IPS DF 19.7 (cell line): ENCODE measurements around the gene ASCC3.

ENCODE experiments used
- DNase-seq: peaks from one replicate; pipeline ENCODE4 v3.0.0-alpha.2; 2013; ENCODE audit warnings: low read depth, low spot score

ASCC3 gene

DNA sequence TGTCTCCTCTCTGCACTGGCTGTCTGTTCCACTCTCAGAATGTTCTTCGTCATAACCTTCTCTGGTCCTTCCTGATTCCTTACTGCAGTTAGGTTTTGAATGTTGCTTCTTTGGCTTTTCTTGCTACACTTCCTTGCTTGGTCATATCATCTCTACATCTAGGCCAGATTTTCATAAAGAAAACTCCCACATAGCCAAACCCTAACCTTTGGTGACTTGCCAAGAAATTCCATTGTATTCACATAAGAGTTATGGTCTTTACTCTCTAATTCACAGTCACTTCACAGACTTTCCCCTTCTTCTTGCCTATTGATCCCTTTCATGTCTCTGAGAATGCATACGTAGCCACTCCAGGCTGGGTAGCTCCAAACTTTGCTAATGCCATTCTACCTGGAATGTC, 374.5 kb downstream of the ASCC3 start:
- no peak for DNase-seq

DNA sequence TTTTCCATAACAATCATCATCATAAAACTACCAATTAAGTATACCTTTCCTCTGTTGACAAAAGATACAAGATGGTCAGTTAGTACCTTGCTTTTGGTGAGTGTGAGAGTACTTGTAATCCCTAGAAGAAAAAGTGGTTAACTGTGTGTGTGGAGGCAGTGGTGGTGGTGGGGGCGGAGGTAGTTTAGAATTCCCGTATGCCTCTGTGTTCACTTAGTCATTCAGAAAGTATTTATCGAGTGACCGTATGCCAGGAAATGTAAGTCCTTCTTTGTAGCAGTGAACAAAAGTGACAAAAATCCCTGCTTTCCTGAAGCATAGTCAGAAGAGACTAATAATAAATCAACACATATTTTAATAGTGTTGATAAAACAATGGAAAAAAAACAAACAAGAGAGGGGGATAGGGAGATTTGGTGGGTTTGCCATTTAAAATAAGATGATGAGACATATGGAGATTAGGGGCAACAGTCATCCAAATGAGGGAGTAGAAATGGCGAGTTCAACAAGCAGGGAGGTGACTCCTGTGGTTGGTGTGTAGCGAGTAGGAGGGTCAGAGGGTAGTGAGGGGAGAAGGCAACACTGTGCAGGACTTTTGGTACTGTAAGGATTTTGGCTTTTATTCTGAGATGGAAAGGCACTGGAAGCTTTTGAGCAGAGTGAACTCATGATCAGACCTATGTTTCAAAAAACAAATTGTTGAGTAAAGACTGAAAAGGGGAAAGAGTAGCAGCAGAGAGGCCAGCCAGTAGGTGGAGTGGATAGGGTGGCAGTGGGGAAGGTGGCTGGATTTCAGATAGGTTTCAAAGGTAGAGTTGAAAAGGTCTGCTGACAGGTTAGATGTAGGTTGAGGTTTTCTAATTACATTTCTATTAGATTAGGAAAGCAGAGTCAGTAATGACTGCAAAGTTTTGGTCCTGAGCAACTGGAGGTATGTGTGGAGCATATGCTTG, 376.1 kb downstream of the ASCC3 start:
- DNase-seq, result no peak

DNA sequence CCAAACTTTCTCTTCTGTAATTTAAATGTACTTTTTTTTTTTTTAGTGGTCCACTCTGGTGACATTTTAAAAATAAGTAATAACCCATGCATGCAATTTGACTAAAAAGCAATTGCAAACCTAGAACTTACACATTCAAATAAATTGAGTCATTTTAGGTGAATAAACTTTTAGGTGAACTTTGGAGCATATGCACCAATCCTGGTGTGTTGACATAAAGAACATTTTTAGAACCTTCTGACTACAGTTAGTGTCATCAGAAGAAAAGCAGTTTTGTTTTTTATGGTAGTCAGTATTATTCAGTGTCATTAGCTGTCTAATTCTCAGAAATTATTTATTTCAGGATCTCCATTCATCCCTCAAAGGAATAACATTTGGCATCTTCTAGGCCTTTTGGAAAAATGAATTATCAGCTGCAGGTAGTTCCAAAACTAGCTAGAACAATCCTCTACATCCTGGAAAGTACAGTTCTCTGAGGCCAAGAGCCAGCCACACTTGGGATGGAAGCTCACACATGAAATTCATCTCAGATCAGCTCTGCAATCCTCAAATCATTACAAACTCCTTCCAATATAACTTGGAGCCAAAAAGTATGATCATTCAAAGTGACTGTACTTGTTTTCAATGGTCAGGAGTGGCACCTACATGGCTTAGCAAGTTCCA, 378.0 kb downstream of the ASCC3 start:
- DNase-seq, result no peak

DNA sequence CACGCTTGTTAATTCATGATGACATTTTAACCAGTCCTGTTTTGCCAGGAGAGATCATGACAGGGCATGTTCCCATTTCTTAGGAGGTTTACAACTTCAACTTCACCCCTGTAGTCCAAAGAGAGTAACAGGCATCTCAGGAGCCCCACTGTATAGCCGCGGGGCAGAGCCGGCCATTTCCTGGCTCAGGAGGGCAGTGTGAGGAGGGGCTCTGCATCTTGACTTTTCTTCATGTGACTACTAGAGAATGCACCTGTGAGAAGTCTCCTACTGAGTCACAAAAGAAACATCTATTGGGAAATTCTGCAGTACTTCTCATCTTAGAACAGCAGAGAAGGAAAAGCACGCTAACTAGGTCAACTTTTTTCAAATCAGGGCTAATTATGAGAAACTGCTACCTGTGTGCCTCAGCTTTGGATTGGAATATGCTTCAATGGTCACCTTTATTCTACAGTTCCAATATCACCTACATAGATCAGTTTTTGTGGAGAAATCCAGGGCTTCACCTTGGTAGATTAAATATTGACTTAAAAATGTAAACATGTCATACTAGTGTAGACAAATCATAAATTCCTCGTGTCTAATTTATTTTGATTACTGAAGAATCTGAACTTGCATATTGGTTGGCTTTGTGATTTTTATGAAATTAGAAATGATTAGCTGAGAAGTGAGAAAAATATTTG, 387.8 kb downstream of the ASCC3 start:
- peak; percentile 9 for DNase-seq

DNA sequence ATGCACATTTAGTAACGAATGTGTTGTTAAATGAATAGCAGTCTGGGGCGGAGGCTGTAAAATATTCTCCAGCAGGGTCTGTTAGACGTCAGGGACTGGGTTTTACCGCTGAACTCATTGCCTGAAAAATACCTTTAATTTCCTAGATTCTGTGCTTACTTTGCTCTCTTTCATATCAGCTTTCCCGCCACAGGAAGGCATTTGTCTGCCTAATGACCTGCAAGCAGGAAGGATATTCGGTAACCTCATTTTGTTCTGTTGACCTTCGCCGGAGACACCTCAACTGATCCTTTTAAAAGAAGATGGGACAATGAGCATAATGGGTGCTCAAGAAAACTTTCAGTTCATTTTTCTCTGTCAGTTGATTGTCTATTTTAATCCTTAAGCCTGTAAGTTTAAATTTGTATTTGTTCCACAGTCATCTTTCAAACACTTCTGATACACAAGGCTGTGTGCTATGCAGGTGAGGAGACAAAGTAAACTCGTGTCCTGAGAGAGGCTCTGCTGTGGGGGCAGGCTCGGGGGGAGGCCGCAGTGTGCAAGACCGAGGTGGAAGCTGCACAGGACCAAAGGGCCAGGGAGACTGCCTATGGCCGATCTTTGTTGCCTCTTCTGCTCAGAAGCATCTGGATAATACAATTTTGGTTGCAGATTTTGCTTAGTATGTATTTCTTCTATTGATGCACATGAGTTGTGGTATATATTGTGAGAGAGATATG, 389.0 kb downstream of the ASCC3 start:
- DNase-seq, result no peak

DNA sequence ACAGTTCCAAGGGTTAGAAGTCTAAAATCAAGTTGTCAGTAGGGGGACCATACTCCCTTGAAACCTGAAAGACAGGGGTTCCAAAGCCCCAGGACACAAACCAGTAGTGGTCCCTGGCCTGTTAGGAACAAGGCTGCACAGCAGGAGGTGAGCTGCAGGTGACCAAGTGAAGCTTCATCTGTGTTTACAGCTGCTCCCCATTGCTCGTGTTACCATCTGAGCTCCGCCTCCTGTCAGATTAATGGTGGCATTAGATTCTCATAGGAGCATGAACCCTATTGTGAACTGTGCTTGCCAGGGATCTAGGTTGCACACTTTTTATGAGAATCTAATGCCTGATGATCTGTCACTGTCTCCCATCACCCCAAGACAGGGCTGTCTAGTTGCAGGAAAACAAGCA, 391.1 kb downstream of the ASCC3 start:
- DNase-seq, result no peak

DNA sequence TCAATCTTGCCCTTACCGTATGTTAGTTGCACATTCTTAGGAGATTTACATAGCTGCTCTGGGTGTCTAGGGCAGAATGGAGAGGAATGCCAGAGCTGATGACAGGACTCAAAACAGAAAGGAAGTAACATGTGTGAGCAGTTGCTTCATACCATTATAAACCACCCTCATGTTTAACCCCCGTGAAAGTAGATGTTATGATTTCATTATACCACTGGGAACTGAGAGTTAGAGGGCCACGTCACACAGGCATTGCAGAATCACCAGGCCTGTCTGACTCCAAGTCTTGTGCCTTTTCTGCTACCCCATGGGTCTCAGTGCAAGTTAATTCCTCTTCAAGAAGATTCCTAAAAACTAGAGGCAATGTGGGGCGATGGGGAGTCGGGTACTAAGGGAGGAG, 392.9 kb downstream of the ASCC3 start:
- DNase-seq, result no peak

DNA sequence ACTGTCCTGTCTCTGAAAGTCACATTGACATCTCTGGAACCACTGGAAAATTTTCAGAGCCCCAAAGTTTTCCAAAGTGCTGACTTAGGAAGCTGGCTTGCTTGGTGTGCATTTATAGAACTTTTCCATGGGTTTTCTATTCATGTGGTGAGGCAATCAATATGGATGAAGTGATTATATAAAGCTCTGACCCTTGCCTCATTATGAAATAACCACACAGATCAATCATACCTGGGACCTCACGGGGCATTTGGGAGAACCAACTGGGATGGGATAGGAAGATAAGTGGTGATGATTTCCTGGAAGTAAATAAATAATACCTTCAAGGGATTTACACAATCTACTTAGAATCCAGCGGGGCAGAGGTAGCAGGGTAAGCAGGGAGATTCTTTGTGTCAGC, 393.5 kb downstream of the ASCC3 start:
- no peak for DNase-seq

DNA sequence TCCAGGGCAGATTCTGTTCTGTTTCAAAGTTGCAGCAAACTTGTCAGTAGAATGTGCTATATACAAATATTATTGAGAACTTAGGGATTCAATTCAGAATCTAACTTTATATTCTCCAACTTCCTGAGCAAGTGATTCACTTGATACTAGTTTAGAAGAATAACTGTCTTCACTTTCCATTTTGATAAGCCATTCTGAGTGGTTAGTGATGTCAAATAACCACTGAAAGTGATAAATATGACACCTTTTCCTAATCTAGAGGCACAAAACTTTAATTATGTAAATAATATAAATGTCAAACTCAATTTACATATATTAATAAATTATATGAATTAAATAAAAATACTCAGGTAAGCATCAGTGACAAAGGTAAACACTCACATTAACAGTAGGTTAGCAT, 395.9 kb downstream of the ASCC3 start:
- DNase-seq, result no peak

DNA sequence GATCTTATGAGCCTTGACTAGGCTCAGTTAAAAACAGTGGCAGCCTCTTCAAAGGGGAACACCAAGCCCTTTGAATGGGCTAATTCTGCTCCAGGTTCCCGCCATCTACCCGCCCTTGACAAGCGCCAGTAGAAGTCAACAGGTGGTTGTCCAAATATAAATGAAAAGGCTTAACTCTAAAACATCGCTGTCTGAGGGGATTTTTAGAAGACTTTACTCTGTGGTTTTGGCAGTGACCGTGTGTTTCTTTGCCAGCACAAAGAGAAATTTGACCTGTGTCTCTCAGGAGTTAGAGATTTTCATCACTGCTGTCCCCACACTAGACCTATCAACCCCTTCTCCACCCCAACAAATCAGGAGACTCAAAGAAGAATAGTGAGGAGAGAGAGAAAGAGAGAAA, 396.7 kb downstream of the ASCC3 start:
- no peak for DNase-seq

DNA sequence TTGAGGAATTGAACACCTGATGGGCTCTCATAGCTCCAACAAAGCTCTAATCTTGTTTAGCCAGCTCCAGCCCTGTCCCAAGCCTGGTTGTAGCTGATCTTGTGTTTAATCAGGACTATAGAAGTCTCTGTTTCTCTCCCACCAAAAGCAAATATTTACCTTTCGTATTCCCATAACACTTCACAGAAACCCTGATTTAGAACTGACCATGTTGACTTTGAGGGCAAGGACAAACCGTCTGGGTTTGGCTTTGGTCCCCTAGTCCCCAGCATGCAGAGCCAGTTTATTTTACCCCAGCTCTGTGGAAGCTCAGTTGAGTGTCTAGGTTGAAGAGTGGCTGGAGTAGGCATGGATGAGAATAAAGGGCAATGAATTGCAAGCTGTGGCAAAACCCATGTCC, 398.4 kb downstream of the ASCC3 start:
- no peak for DNase-seq

DNA sequence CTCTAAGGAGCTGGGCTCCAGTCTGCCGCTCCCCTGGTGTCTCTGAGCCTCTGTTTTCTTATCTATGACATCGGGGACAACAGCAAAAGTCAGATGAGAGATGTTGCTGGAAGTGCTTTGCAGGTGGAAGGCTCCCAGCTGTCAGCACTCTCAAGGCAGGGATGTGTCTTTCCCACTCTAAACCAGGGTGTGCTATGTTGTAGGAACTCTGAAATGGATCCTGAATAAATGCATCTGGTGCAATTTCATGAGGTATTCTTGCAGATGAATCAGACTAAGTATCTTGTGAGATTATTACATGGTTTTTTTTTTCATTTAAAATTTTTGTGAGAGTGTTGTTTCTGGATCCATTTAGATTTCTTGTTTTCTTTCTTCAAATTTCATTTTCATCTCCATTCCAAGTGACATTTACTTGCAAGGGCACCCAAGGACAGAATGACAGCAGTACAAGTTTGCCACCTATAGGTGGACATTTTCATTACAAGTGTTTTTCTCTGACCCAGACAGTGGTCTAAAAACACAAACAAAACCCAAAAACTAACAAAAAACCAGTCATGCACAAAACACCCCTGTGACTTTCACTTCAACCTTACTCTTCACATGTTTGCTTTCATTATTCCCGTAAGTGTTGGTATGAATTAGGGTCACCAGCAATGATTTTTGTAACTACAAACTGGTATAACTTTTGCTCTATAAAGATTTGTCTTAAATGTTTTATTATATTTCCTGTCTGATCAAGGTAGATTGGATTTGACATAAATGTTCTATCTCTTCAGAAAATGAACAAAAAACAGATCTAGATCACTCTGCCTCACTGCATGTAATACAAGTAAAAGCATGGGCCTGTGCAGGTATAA, 401.7 kb downstream of the ASCC3 start:
- no peak for DNase-seq

DNA sequence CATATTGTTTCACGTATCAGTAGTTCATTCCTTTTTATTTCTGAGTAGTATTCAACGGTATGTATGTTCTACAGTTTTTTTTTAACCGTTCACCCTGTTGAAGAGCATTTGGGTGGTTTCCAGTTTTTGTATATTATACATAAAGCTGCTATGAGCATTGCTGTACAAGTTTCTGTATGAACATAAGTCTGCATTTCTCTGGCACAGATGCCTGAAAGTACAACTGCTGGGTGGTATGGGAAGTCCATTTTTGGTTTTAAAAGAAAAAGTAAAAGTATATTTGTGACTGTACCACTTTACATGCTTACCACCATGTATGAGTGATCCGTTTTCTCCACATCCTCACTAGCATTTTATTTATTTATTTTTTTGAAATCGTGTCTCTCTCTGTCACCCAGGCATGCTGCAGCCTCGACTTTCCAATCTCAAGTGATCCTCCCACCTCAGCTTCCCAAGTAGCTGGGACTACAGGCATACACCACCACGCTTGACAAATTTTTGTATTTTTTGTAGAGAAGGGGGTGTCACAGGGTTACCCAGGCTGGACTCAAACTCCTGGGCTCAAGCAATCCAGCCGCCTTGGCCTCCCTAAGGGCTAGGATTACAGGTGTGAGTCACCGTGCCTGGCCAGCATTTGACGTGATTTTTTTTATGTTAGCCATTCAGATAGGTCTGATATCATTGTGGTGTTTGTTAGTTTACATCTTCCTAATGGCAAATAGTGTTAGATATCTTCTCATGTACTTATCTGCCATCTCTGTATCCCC, 405.4 kb downstream of the ASCC3 start:
- DNase-seq, result no peak

DNA sequence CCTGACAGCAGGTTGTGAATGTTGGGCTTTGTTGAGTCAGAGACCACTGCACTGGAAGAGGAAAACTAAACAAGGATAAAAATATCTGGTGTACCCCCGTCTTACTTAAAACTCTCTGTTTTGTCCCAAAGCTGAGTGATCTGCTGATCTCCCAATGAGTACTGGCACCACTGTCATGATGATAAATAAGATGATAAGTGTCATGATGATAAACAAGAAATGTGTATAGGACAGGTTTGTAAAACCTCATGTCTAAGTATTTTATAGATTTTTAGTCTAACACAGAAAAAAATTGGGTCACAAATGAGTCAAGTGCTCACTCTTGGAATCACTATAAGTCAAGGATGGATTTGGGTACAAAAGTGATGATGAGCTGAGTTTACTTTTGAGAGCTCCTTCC, 407.9 kb downstream of the ASCC3 start:
- DNase-seq, result no peak

DNA sequence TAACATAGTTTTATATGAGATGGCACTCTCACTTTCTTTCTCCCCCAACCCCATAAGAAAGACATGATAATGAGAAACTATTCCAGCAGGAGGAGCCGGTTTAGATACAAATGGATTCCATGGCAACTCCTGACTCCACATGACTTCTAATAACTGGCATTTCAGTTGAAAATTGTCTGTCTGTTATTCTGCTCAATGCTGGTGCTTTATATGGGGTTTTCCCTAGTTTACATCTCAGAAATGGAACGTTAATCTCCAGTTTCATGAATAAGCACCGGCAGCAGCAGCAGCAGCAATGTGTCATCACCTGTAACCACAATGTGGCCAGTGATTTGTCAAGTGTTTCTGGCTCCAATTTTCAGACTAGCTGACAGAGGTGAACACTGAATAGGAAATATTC, 408.5 kb downstream of the ASCC3 start:
- no peak for DNase-seq

DNA sequence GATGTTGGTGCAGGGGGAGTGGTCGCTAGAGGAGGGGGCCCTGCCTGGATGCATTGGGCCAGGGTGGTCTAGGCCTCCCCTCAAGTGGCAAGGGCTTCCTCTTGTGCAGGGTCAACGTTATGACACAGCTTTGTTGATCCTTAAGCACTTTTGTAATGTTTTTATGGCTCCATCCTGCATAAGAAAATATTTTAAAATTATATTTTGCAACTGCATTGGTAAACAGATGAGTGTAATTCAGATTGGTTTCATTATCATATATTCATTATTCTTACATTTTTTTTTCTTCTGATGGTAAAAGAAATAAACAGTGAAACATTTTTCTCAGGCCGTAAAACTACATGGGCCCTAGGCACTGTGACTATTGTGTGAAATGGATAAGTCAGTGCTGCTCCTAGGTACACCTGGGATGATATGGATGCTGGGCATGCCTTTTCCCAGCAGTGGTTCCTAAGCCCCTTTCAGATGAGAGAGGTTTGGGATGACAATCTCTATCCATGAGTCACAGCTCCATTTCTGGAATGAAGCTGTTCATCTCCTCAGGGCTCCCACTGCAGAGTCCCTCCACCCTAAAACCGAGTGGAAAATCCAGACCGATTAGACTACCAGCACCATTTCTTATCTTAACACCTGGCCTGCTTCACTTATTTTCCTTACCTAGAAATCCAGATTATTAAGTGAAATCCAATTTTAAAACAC, 410.6 kb downstream of the ASCC3 start:
- DNase-seq, result no peak

DNA sequence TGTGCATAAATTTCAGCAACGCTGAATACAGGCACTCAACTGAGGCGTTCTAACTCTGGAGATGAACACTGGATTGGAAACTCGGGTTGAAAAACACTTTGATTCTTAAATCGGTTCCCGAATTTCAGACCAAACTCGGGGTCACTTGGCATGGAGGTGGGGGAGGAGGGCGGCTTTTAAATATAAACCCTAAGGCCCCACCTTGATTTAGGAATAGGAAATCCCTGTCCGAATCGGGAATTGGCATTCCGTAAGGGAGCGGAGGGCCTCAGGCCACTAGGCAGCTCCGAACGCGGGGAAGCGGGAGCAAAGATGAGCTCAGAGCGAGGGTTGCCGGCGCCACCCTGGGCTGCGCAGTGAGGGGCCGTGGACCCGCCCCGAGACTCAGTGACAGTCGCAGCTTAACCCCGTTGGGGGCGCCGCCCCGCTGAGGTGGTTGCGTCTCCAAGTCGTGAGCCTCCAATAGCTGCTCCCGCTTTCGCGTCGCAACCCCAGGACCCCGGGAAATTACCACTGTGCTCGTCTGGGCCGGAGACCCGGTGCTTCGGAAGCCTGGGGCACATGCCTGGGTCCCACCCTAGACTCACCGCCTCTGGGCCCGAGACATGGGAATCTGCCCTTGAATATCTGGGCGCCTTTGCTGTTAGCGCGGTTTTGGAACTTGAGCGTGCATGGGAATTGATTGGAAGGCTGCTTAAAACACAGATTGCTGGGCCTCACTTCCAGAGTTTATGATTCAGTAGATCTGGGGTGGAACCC, 411.8 kb downstream of the ASCC3 start:
- no peak for DNase-seq

DNA sequence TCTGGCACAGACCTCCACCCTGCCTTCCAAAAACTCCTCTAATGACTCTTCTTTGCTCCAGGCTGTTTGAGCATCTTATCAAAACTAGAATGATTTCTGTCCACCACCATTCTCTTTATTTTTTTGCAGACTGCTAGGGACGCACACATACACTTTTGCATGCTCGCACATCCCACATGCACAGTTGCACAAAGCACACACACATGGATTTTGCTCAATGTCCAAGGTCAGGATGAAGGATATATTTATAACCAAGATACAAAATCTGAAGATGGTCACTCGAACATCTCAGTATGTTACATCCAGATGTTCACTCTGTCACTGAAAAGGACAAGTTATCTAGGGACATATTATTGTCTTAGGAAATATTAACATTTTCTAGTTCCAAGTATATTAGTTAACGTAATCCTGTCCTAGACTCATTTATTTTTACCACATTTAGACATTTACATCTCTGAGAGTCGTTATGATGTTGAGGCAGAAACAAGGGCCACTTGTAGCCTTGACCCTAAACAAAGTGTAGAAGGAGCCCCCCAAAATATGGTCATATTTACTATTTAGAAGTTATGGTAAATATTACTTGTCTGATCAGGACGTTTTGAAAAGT, 413.0 kb downstream of the ASCC3 start:
- DNase-seq, result no peak
